Islet precursor cell (in vitro differentiated cells): ENCODE data around the gene CD22.
"Not testable (repeated sequence)": the region's sequence is repeated elsewhere in the genome, so short reads cannot be mapped to it uniquely, and the experiment has no call there.

ENCODE experiments used
- DNase-seq: peaks from one replicate; pipeline ENCODE4 v3.0.0-alpha.2; 2018

The CD22 gene

GRCh38 chr19:35328851-35329285, at the start of gene CD22:
Gene CD22 (plus strand): TSS chr19:35329187. CDS start chr19:35332041, 2,854 bp downstream.
- DNase-seq, result no peak

GRCh38 chr19:35279374-35279773, 49.6 kb upstream of the CD22 start:
- DNase-seq, result no peak

- no peak for DNase-seq
These were observed 48.8 kb upstream of the CD22 start for GRCh38 chr19:35279985-35280821.

- no peak for DNase-seq
These were observed 47.7 kb upstream of the CD22 start for GRCh38 chr19:35281303-35281702.

GRCh38 chr19:35284153-35285094, 44.6 kb upstream of the CD22 start:
- DNase-seq, result no peak

- no peak for DNase-seq
These were observed 43.9 kb upstream of the CD22 start for GRCh38 chr19:35285095-35285449.

GRCh38 chr19:35285465-35285864, 43.5 kb upstream of the CD22 start:
- DNase-seq, result not testable (repeated sequence)

- not testable (repeated sequence) for DNase-seq
These were observed 42.9 kb upstream of the CD22 start for GRCh38 chr19:35286101-35286500.

GRCh38 chr19:35287713-35288112, 41.3 kb upstream of the CD22 start:
- DNase-seq, result no peak

GRCh38 chr19:35288331-35288730, 40.7 kb upstream of the CD22 start:
- DNase-seq, result no peak

GRCh38 chr19:35288906-35289305, 40.1 kb upstream of the CD22 start:
- no peak for DNase-seq

GRCh38 chr19:35290381-35291127, 38.4 kb upstream of the CD22 start:
- DNase-seq, result no peak

- no peak for DNase-seq
These were observed 37.7 kb upstream of the CD22 start for GRCh38 chr19:35291259-35291658.

- DNase-seq, result no peak
These were observed 37.1 kb upstream of the CD22 start, which contains the start of gene MAG for GRCh38 chr19:35291916-35292315. Gene MAG (plus strand): TSS chr19:35292161. CDS start chr19:35295409, 3,248 bp downstream.

- no peak for DNase-seq
These were observed 36.3 kb upstream of the CD22 start for GRCh38 chr19:35292421-35293362.

- DNase-seq, result no peak
These were observed 35.6 kb upstream of the CD22 start for GRCh38 chr19:35293363-35293739.

GRCh38 chr19:35293808-35294207, 35.2 kb upstream of the CD22 start:
- DNase-seq, result no peak

GRCh38 chr19:35294328-35294727, 34.7 kb upstream of the CD22 start:
- no peak for DNase-seq

GRCh38 chr19:35294859-35295791, 33.9 kb upstream of the CD22 start:
- no peak for DNase-seq

GRCh38 chr19:35295792-35296462, 33.1 kb upstream of the CD22 start:
- no peak for DNase-seq
